Measurements from ENCODE around the gene PCDH12.

DNA sequence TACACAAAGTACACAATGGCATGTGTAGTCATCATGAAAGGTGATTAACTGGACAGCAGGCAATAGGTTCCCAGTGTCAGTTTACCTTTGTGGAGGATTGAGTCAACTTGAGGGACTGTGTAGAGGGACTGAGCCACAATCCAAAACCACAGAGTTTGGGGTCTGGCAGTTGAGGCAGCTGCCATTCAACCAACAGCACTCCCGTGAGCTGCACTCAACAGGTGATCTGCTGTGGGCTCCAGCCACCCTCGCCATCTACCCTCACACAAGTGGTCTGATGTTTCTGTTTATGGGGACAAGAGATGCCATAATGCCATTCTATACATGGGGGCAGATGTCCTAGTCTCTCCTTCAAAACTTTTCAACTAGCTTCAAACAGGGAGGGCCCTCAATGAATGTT lies 37.2 kb downstream of the PCDH12 start:
- no peak for TF ChIP-seq CTCF (IDR thresholded peaks at IDR 0.05 in 2 of 3, conservative IDR thresholded peaks at IDR 0.05 in 1 of 3; ENCODE audit: control insufficient read depth in 2 of 3, extremely low read depth in 1 of 3, insufficient read depth in 1 of 3, low read depth in 3 of 3, low read length in 3 of 3)
- no peak for TF ChIP-seq KDM1A (IDR thresholded peaks at IDR 0.05; ENCODE audit: borderline replicate concordance)
- TF ChIP-seq NRF1 (conservative IDR thresholded peaks at IDR 0.05; ENCODE audit: low read depth, low read length) = no peak
- no peak for TF ChIP-seq FOXM1 (IDR thresholded peaks at IDR 0.05; ENCODE audit: low read depth, low read length)
- no peak for TF ChIP-seq ETV6 (conservative IDR thresholded peaks at IDR 0.05 in 1 of 2, IDR thresholded peaks at IDR 0.05 in 1 of 2; ENCODE audit: borderline replicate concordance in 1 of 2, low read depth in 1 of 2)
- no peak for TF ChIP-seq CBX5 (IDR thresholded peaks at IDR 0.05; ENCODE audit: low read depth)
- TF ChIP-seq IRF3 (IDR thresholded peaks at IDR 0.05) = no peak
- no peak for TF ChIP-seq POLR2A (IDR thresholded peaks at IDR 0.05; ENCODE audit: low read depth, low read length)
- TF ChIP-seq, protein P1, sequence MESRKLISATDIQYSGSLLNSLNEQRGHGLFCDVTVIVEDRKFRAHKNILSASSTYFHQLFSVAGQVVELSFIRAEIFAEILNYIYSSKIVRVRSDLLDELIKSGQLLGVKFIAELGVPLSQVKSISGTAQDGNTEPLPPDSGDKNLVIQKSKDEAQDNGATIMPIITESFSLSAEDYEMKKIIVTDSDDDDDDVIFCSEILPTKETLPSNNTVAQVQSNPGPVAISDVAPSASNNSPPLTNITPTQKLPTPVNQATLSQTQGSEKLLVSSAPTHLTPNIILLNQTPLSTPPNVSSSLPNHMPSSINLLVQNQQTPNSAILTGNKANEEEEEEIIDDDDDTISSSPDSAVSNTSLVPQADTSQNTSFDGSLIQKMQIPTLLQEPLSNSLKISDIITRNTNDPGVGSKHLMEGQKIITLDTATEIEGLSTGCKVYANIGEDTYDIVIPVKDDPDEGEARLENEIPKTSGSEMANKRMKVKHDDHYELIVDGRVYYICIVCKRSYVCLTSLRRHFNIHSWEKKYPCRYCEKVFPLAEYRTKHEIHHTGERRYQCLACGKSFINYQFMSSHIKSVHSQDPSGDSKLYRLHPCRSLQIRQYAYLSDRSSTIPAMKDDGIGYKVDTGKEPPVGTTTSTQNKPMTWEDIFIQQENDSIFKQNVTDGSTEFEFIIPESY (IDR thresholded peaks at IDR 0.05) = no peak
- TF ChIP-seq NFIC (IDR thresholded peaks at IDR 0.05; ENCODE audit: low read depth, low read length) = no peak
- no peak for TF ChIP-seq NFYA (IDR thresholded peaks at IDR 0.05; ENCODE audit: borderline replicate concordance, low read depth, low read length)
- TF ChIP-seq, protein P2, sequence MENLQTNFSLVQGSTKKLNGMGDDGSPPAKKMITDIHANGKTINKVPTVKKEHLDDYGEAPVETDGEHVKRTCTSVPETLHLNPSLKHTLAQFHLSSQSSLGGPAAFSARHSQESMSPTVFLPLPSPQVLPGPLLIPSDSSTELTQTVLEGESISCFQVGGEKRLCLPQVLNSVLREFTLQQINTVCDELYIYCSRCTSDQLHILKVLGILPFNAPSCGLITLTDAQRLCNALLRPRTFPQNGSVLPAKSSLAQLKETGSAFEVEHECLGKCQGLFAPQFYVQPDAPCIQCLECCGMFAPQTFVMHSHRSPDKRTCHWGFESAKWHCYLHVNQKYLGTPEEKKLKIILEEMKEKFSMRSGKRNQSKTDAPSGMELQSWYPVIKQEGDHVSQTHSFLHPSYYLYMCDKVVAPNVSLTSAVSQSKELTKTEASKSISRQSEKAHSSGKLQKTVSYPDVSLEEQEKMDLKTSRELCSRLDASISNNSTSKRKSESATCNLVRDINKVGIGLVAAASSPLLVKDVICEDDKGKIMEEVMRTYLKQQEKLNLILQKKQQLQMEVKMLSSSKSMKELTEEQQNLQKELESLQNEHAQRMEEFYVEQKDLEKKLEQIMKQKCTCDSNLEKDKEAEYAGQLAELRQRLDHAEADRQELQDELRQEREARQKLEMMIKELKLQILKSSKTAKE (IDR thresholded peaks at IDR 0.05; ENCODE audit: low read depth, poor library complexity, severe bottlenecking) = no peak
